ENCODE measurements around the gene NETO1.

The NETO1 gene

GRCh38 chr18:72847771-72848170 lies 20.0 kb downstream of the NETO1 start:
- in situ Hi-C loops (cut with MboI; ENCODE audit: low pct_unique_long_range_greater_than_20kb, low sequenced_read_pairs, unreplicated experiment) = no loop called here
- no peak for DNase-seq (ENCODE audit: low spot score)
- TF ChIP-seq, protein P1, sequence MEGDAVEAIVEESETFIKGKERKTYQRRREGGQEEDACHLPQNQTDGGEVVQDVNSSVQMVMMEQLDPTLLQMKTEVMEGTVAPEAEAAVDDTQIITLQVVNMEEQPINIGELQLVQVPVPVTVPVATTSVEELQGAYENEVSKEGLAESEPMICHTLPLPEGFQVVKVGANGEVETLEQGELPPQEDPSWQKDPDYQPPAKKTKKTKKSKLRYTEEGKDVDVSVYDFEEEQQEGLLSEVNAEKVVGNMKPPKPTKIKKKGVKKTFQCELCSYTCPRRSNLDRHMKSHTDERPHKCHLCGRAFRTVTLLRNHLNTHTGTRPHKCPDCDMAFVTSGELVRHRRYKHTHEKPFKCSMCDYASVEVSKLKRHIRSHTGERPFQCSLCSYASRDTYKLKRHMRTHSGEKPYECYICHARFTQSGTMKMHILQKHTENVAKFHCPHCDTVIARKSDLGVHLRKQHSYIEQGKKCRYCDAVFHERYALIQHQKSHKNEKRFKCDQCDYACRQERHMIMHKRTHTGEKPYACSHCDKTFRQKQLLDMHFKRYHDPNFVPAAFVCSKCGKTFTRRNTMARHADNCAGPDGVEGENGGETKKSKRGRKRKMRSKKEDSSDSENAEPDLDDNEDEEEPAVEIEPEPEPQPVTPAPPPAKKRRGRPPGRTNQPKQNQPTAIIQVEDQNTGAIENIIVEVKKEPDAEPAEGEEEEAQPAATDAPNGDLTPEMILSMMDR (IDR thresholded peaks at IDR 0.05; ENCODE audit: extremely low read depth, insufficient read depth, missing control alignments) = no peak

GRCh38 chr18:72846736-72847533 lies 20.9 kb downstream of the NETO1 start:
- DNase-seq (ENCODE audit: low spot score) = no peak
- in situ Hi-C loops (cut with MboI; ENCODE audit: low pct_unique_long_range_greater_than_20kb, low sequenced_read_pairs, unreplicated experiment) = no loop called here
- TF ChIP-seq, protein P1 (IDR thresholded peaks at IDR 0.05; ENCODE audit: extremely low read depth, insufficient read depth, missing control alignments) = no peak

DNA sequence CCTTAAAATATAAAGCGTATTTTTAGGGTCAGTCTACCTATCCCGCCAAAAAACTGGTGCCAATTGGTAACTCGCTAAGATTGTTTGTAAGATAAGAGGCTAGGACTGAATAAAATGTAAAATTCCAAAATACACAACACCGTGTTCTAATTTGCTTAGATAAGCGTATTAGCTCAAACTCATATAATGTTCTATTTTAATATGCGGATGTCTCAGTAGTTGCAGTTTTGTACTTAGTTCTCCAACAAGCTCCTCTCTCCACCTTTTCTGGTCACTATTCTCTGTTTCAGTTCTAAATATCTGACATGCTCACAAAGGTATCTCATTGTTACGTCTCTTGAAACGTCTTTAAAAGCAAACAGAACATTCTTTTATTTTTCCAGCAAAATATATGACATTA lies 24.0 kb downstream of the NETO1 start:
- TF ChIP-seq, protein P1 (IDR thresholded peaks at IDR 0.05; ENCODE audit: extremely low read depth, insufficient read depth, missing control alignments) = no peak
- no peak for DNase-seq (ENCODE audit: low spot score)
- in situ Hi-C loops (cut with MboI; ENCODE audit: low pct_unique_long_range_greater_than_20kb, low sequenced_read_pairs, unreplicated experiment) = no loop called here

GRCh38 chr18:72840109-72840508 lies 27.7 kb downstream of the NETO1 start:
- DNase-seq (ENCODE audit: low spot score) = no peak
- in situ Hi-C loops (cut with MboI; ENCODE audit: low pct_unique_long_range_greater_than_20kb, low sequenced_read_pairs, unreplicated experiment) = no loop called here
- TF ChIP-seq, protein P1 (IDR thresholded peaks at IDR 0.05; ENCODE audit: extremely low read depth, insufficient read depth, missing control alignments) = no peak

- in situ Hi-C loops (cut with MboI; ENCODE audit: low pct_unique_long_range_greater_than_20kb, low sequenced_read_pairs, unreplicated experiment) = no loop called here
- DNase-seq (ENCODE audit: low spot score) = no peak
- TF ChIP-seq, protein P1 (IDR thresholded peaks at IDR 0.05; ENCODE audit: extremely low read depth, insufficient read depth, missing control alignments) = no peak
Observed at GRCh38 chr18:72834731-72835130, 33.1 kb downstream of the NETO1 start.

DNA sequence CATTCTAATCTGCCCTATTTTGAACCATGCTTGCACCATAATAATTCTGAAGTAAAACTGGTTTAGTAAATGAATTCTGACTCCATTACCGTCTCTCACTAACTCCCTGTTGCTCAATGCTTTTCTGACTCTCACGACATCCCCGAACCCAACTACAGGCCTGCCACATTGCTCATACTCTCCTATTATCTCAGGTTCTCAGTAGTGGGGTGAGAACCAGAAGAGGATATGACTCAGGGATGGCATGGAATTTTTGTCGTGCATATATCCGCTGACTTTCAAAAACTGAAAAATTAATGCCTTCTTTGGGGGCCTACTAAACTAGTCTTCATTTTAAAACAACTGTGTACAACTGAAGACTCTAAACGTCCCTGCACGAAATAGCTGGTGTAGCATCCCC lies 34.3 kb downstream of the NETO1 start:
- DNase-seq (ENCODE audit: low spot score) = no peak
- TF ChIP-seq, protein P1 (IDR thresholded peaks at IDR 0.05; ENCODE audit: extremely low read depth, insufficient read depth, missing control alignments) = no peak
- in situ Hi-C loops (cut with MboI; ENCODE audit: low pct_unique_long_range_greater_than_20kb, low sequenced_read_pairs, unreplicated experiment) = no loop called here

Data from GM13977 (cell line).